Lower lobe of right lung (tissue), 2 donors: Measurements from ENCODE around the gene PMEL. TPM values are rescaled to one million over a fixed set of nuclear protein-coding genes. Genes with fewer than 3 reads are reported as not detected.

ENCODE experiments used
- ATAC-seq, 2 donors: fragments of 200-7000 bp; cut with Tn5 transposase; one replicate each; pipeline ENCODE4 v1.9.1; 2020 to 2022; ENCODE audit warnings: mild to moderate bottlenecking in 2 of 2, moderate library complexity in 2 of 2
- DNase-seq: peaks from one replicate; pipeline ENCODE4 v3.0.0-alpha.2; 2020
- H3K27ac ChIP-seq: fragments of 200-600 bp; one replicate; pipeline ENCODE4 v1.8.0; 2022
- H3K27me3 ChIP-seq: fragments of 200-600 bp; one replicate; pipeline ENCODE4 v1.8.0; 2022; ENCODE audit warnings: low read depth
- H3K36me3 ChIP-seq: fragments of 200-600 bp; one replicate; pipeline ENCODE4 v1.8.0; 2022; ENCODE audit warnings: mild to moderate bottlenecking
- H3K4me1 ChIP-seq: fragments of 200-600 bp; one replicate; pipeline ENCODE4 v1.8.0; 2022
- H3K4me3 ChIP-seq: fragments of 200-600 bp; one replicate; pipeline ENCODE4 v1.8.0; 2022; ENCODE audit warnings: mild to moderate bottlenecking
- H3K9me3 ChIP-seq: fragments of 200-600 bp; one replicate; pipeline ENCODE4 v1.8.0; 2022
- intact Hi-C: fragments of 100-400 bp; cut with DNase I; formaldehyde crosslinking; loops from one replicate; pipeline ENCODE4 v1.11.0; 2022
- total RNA-seq: library from RNA; stranded (reverse); fragmentation: NEBNext Ultra II Directional; extraction: Animal tissue kit (Norgen Biotek cat#: 25700); gene quantifications from one replicate; pipeline ENCODE4 v1.2.1, GENCODE V29; 2021
- TF ChIP-seq, protein P1 (sequence below): fragments of 200-600 bp; IDR thresholded peaks from one replicate; pipeline ENCODE4 v1.8.0; 2022; ENCODE audit warnings: antibody characterized with exemption, mild to moderate bottlenecking
- donor health status: DM: no; HTN: yes; CAD: no; lungs with severe emphysema.

Gene PMEL
- total RNA-seq, 1 donor from 2014 or later: 1.2 TPM

- ATAC-seq (peak in 1 of 2 donors; percentile 11), DNase-seq (no peak)
- Histone ChIP-seq H3K27me3 (no peaks in the 10 kb centered on the region), H3K4me1 (peaks cover 52% of the 10 kb centered on the region), H3K9me3 (no peaks in the 10 kb centered on the region), H3K27ac (peak overlapping the region; percentile 89), H3K36me3 (peaks cover 1% of the 10 kb centered on the region), H3K4me3 (peak overlapping the region; percentile 59)
- intact Hi-C loops: no loop called here
- TF ChIP-seq, protein P1, sequence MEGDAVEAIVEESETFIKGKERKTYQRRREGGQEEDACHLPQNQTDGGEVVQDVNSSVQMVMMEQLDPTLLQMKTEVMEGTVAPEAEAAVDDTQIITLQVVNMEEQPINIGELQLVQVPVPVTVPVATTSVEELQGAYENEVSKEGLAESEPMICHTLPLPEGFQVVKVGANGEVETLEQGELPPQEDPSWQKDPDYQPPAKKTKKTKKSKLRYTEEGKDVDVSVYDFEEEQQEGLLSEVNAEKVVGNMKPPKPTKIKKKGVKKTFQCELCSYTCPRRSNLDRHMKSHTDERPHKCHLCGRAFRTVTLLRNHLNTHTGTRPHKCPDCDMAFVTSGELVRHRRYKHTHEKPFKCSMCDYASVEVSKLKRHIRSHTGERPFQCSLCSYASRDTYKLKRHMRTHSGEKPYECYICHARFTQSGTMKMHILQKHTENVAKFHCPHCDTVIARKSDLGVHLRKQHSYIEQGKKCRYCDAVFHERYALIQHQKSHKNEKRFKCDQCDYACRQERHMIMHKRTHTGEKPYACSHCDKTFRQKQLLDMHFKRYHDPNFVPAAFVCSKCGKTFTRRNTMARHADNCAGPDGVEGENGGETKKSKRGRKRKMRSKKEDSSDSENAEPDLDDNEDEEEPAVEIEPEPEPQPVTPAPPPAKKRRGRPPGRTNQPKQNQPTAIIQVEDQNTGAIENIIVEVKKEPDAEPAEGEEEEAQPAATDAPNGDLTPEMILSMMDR: no peak
These were observed 6.2 kb upstream of the PMEL start for GRCh38 chr12:55972042-55972441.

- TF ChIP-seq, protein P1: no peak
- Histone ChIP-seq H3K36me3 (no peaks in the 10 kb centered on the region), H3K27me3 (no peaks in the 10 kb centered on the region), H3K4me3 (no peak overlapping the region), H3K4me1 (peaks cover 45% of the 10 kb centered on the region), H3K27ac (no peak overlapping the region), H3K9me3 (no peaks in the 10 kb centered on the region)
- intact Hi-C loops: no loop called here
- DNase-seq: no peak
- ATAC-seq: no peak
These were observed 4.9 kb upstream of the PMEL start for GRCh38 chr12:55970775-55971174.

- Histone ChIP-seq H3K4me1 (peaks cover 32% of the 10 kb centered on the region), H3K27ac (no peak overlapping the region), H3K36me3 (no peaks in the 10 kb centered on the region), H3K9me3 (no peaks in the 10 kb centered on the region), H3K27me3 (no peaks in the 10 kb centered on the region), H3K4me3 (no peak overlapping the region)
- TF ChIP-seq, protein P1: no peak
- intact Hi-C loops: no loop called here
- no peak for ATAC-seq
- DNase-seq: no peak
These were observed 3.5 kb upstream of the PMEL start for GRCh38 chr12:55969356-55969755.

DNA sequence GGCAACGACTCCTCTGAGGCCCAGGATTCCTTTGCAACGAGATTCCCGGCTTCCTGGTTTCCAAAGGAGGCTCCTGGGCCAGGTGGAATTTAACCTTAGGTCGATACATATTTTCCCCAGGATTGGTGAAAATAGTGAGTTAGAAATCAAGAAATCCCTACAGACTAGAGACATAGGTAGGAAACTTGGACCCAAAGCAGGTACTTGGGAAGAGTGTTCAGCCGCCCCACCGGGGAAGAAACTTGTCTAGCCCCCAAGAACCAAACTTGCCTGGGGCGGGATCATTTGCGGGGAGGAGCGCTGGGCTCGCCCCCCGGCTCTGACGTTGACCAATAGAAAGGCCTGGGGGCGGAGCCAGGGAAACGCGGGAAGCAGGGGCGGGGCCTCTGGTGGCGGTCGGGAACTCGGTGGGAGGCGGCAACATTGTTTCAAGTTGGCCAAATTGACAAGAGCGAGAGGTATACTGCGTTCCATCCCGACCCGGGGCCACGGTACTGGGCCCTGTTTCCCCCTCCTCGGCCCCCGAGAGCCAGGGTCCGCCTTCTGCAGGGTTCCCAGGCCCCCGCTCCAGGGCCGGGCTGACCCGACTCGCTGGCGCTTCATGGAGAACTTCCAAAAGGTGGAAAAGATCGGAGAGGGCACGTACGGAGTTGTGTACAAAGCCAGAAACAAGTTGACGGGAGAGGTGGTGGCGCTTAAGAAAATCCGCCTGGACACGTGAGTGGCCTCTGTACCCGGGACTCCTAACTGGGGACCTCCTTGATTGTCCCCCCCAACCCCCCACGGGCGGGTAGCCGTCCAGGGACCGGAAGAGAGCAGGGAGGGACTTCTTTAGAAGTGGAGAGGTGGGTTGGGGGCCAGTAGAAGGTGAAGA, 803 bp upstream of the PMEL start, which contains the start of gene CDK2:
Gene CDK2 (plus strand): TSS at position 423 of the 874 bp plus-strand sequence. CDS start 179 bp downstream, at position 602.
- H3K27me3 ChIP-seq: no peaks in the 10 kb centered on the region
- H3K4me1 ChIP-seq: peaks cover 21% of the 10 kb centered on the region
- H3K9me3 ChIP-seq: no peaks in the 10 kb centered on the region
- H3K4me3 ChIP-seq: peak within 1 kb of the TSS; percentile 86
- DNase-seq (peak; percentile 92), ATAC-seq (peak; percentile 96 to 98)
- intact Hi-C loops: no loop called here
- TF ChIP-seq, protein P1: no peak
- H3K27ac ChIP-seq: peak within 1 kb of the TSS; percentile 86
- H3K36me3 ChIP-seq: no peaks in the 10 kb centered on the region

DNA sequence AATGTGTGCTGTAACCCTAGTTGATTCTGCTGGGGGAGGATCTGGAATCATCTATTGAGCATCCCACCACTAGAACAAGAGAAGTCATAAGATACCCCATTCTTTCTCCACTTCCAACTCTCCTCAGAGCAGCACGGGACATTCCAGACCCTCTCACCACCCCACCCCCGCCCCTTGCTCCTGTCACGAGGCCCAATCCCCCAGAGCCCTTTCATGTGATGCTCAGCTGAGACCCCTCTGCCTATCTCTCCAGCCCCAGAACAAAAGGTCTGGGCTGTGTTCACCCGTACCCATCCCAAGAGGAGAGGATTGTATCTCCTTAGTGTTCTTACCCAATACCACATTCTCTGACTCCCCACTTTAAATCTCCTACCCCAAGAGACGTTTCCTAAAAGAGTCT, 602 bp downstream of the PMEL start:
- Histone ChIP-seq H3K9me3 (no peaks in the 10 kb centered on the region), H3K27me3 (no peaks in the 10 kb centered on the region), H3K27ac (no peak overlapping the region), H3K4me3 (no peak overlapping the region), H3K4me1 (peaks cover 17% of the 10 kb centered on the region), H3K36me3 (no peaks in the 10 kb centered on the region)
- ATAC-seq (no peak), DNase-seq (no peak)
- TF ChIP-seq, protein P1: no peak
- intact Hi-C loops: no loop called here
